Activated T-cell treated with anti-CD3 and anti-CD28 coated beads, Interleukin-2, amount 50 U/mL, for 24 hours (primary cell): Measurements from ENCODE around the gene GSC2.

ENCODE experiments used
- DNase-seq: peaks from one replicate; pipeline ENCODE4 v3.0.0-alpha.2; 2020
- H3K27ac Mint-ChIP-seq: 2 replicates; pipeline ENCODE4 v1.8.0; 2020; ENCODE audit warnings: mild to moderate bottlenecking, mixed read lengths
- H3K27me3 Mint-ChIP-seq: 2 replicates; pipeline ENCODE4 v1.8.0; 2020; ENCODE audit warnings: mixed read lengths
- H3K36me3 Mint-ChIP-seq: 2 replicates; pipeline ENCODE4 v1.8.0; 2020; ENCODE audit warnings: low read depth, mixed read lengths
- H3K4me1 Mint-ChIP-seq: 2 replicates; pipeline ENCODE4 v1.8.0; 2020; ENCODE audit warnings: low read depth, mixed read lengths
- H3K4me3 Mint-ChIP-seq: 2 replicates; pipeline ENCODE4 v1.8.0; 2020; ENCODE audit warnings: mild to moderate bottlenecking, moderate library complexity, mixed read lengths
- H3K9me3 Mint-ChIP-seq: 2 replicates; pipeline ENCODE4 v1.8.0; 2020; ENCODE audit warnings: mixed read lengths

GSC2 gene

GRCh38 chr22:19126309-19127273 is 23.5 kb downstream of the GSC2 start:
- Mint-ChIP-seq H3K9me3 (no peaks in the 10 kb centered on the region), H3K4me1 (peaks cover 9% of the 10 kb centered on the region), H3K27me3 (no peaks in the 10 kb centered on the region), H3K36me3 (peaks cover 7% of the 10 kb centered on the region), H3K27ac (no peak overlapping the region), H3K4me3 (no peak overlapping the region)
- DNase-seq = no peak

DNA sequence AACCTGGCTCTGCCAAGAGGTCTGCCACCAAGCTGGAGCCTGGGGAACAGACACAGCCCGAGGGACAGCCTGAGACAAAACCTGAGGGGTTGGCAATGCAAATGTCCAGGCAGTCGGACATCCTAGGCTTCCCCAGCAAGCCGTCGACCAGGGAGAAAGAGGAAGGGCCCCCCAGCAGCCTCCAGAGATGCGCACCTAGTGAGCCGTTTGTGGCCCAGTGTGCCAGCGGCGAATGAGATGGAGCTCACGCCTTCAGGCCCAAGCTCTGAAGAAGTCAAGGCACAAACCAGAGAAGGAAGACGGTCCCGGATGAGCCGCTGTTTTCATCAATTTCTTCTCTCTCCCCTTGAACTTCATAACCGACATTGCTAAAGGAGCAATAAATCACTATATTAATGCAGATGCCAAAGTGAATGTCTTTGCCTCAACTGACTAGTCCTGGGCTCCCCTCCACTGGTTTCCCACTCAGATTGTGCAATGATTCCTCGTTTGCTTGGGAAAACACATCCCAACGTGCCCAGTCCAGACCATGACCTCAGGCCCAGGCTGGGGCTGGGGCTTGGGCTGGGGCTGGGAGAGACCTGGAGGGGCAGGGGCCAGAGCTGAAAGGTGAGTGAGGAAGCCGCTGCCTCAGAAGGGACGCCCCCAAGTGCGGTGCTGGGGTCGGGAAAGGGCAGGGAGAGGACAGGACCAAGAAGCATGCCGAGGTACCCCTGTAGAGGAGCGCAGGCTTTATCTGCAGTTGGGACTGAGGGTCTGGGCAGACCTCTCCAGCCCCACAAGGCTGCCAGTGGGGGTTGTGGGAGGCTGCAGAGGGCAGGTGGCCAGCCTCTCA is 24.4 kb downstream of the GSC2 start:
- Mint-ChIP-seq H3K4me1 (peaks cover 17% of the 10 kb centered on the region), H3K27ac (no peak overlapping the region), H3K4me3 (no peak overlapping the region), H3K27me3 (no peaks in the 10 kb centered on the region), H3K36me3 (peaks cover 5% of the 10 kb centered on the region), H3K9me3 (no peaks in the 10 kb centered on the region)
- DNase-seq = no peak

DNA sequence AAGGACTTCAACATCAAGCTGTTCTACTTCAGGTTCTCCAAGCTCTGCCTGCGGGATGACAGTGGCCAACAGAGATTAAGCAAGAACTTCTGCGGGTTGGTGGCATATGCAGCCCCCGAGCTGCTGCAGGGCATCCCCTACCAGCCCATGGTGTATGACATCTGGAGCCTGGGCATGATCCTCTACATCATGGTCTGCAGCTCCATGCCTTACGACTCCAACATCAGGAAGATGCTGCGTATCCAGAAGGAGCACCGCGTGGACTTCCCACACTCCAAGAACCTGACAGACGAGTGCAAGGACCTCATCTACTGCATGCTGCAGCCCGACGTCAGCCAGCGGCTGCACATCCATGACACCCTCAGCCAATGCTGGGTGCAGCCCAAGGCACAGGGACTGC is 25.1 kb downstream of the GSC2 start:
- Mint-ChIP-seq H3K36me3 (peaks cover 11% of the 10 kb centered on the region), H3K27ac (no peak overlapping the region), H3K9me3 (no peaks in the 10 kb centered on the region), H3K4me3 (no peak overlapping the region), H3K27me3 (no peaks in the 10 kb centered on the region), H3K4me1 (peaks cover 24% of the 10 kb centered on the region)
- no peak for DNase-seq

DNA sequence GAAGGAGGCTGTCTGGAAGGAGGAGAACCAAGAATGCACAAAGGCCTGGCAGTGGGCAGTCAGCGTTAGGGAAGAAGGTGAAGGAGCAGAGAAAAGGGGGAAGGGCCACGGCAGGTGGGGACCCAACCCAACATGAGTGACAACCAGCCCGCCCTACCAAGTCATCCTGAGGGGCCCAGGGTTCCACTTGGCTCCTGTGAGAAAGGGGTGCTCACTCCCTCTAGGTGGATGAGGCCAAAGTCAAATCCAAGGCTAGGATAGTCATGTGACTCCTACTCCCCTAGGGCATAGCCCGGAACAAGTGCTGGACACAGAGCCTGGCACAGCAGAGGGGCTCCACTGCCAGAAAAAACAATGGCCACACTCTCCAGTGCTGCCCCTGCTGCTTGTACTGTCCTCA is 25.7 kb downstream of the GSC2 start:
- Mint-ChIP-seq H3K9me3 (no peaks in the 10 kb centered on the region), H3K27me3 (no peaks in the 10 kb centered on the region), H3K27ac (no peak overlapping the region), H3K4me3 (no peak overlapping the region), H3K4me1 (peaks cover 29% of the 10 kb centered on the region), H3K36me3 (peaks cover 16% of the 10 kb centered on the region)
- DNase-seq = no peak

DNA sequence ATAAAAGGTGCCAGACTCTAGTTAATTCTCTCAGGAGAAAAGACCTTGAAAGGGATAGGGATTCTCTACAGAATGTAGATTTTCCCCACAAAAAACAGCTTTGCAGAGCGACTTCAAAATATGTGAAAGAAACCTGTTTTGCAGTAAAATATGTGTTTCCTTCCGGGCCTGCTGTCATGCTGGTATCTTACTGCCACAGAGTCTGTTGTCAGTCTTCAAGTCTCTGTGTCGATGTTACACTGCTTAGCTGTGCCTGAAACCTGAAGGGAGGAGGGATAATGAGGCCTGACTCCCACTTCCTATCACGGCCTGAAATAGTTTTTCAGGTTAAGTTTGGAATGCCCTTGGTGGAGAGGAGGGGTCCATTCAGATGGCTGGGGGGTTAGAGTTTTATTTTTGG is 26.2 kb downstream of the GSC2 start:
- no peak for DNase-seq
- Mint-ChIP-seq H3K36me3 (peaks cover 17% of the 10 kb centered on the region), H3K4me1 (peaks cover 33% of the 10 kb centered on the region), H3K4me3 (no peak overlapping the region), H3K27ac (no peak overlapping the region), H3K27me3 (no peaks in the 10 kb centered on the region), H3K9me3 (no peaks in the 10 kb centered on the region)

GRCh38 chr22:19122752-19123492 is 27.2 kb downstream of the GSC2 start:
- DNase-seq = no peak
- Mint-ChIP-seq H3K4me3 (peak overlapping the region; percentile 79), H3K4me1 (peaks cover 42% of the 10 kb centered on the region), H3K36me3 (peaks cover 21% of the 10 kb centered on the region), H3K9me3 (no peaks in the 10 kb centered on the region), H3K27me3 (no peaks in the 10 kb centered on the region), H3K27ac (peak overlapping the region; percentile 84)

GRCh38 chr22:19122143-19122751 is 27.8 kb downstream of the GSC2 start, which contains the start of gene DGCR2:
Gene DGCR2 (minus strand): TSS chr22:19122412. CDS start chr22:19122206, 206 bp downstream.
- peaks cover 49% of the 10 kb centered on the region for H3K4me1 Mint-ChIP-seq
- H3K9me3 Mint-ChIP-seq = no peaks in the 10 kb centered on the region
- peaks cover 24% of the 10 kb centered on the region for H3K36me3 Mint-ChIP-seq
- H3K4me3 Mint-ChIP-seq = peak within 1 kb of the TSS; percentile 92
- DNase-seq = peak; percentile 96
- H3K27me3 Mint-ChIP-seq = no peaks in the 10 kb centered on the region
- peak within 1 kb of the TSS; percentile 85 for H3K27ac Mint-ChIP-seq

DNA sequence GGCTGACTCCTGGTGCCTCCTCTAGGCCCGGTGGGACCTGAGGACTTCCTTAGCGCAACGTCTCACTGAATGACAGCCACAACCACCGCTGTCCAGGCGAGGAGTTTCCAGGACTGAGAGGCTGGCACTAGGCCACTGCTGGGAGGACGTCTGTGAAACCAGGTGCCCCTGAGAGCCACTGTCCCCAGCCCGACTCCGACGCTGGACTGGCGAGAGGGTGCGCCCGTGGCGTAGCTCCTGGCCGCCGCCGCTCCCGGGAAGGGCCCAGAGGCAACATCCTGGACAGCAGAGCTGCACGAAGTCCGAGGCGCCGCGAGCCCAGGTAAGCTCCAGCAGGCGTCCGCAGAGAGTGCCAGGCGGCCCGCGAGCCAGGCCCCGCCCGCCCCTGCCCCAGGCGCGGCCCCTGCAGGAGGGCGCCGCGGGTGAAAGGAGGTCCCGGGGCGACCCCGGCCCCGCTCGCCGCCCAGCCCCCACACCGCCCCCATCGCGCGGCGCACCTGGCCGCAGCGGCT is 28.4 kb downstream of the GSC2 start:
- peak overlapping the region; percentile 92 for H3K4me3 Mint-ChIP-seq
- H3K4me1 Mint-ChIP-seq = peaks cover 54% of the 10 kb centered on the region
- peaks cover 24% of the 10 kb centered on the region for H3K36me3 Mint-ChIP-seq
- H3K9me3 Mint-ChIP-seq = no peaks in the 10 kb centered on the region
- H3K27me3 Mint-ChIP-seq = no peaks in the 10 kb centered on the region
- peak; percentile 62 for DNase-seq
- peak overlapping the region; percentile 85 for H3K27ac Mint-ChIP-seq

- DNase-seq = no peak
- Mint-ChIP-seq H3K36me3 (peaks cover 27% of the 10 kb centered on the region), H3K4me3 (peak overlapping the region; percentile 92), H3K9me3 (no peaks in the 10 kb centered on the region), H3K27ac (peak overlapping the region; percentile 85), H3K27me3 (no peaks in the 10 kb centered on the region), H3K4me1 (peaks cover 61% of the 10 kb centered on the region)
These were observed 29.1 kb downstream of the GSC2 start for GRCh38 chr22:19120829-19121630.

- no peaks in the 10 kb centered on the region for H3K9me3 Mint-ChIP-seq
- peak overlapping the region; percentile 65 for H3K27ac Mint-ChIP-seq
- H3K27me3 Mint-ChIP-seq = no peaks in the 10 kb centered on the region
- no peak for DNase-seq
- peaks cover 71% of the 10 kb centered on the region for H3K4me1 Mint-ChIP-seq
- peaks cover 35% of the 10 kb centered on the region for H3K36me3 Mint-ChIP-seq
- H3K4me3 Mint-ChIP-seq = peak overlapping the region; percentile 92
These were observed 30.1 kb downstream of the GSC2 start for GRCh38 chr22:19119949-19120348.

DNA sequence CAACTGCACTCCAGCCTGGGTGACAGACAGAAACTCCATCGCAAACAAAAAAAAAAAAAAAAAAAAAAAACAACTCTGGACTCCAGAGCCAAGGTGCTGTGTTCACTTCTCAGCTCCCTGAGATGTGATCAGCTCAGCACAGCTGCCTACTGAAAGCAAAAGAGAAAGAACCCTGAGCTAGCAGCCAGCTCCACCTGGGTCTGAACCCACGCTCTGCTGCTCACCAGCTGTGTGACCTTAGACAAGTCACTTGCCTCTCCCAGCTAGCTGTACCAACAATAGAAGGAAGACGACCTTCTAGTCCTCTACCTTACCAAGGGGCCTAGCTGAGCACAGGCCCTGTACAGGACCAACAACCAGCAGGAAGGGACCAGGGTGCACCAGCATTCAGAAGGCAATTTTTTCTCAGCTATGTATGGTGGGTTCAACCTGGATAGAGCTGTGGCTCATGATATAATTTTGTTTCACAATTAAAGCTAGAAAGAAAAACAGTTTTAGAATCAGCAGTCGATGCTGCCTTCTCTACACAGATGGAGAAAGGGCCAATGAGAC is 31.7 kb downstream of the GSC2 start:
- peak; percentile 47 for DNase-seq
- Mint-ChIP-seq H3K27me3 (no peaks in the 10 kb centered on the region), H3K36me3 (peaks cover 40% of the 10 kb centered on the region), H3K9me3 (no peaks in the 10 kb centered on the region), H3K4me1 (peaks cover 77% of the 10 kb centered on the region), H3K27ac (peak overlapping the region; percentile 45), H3K4me3 (no peak overlapping the region)

GRCh38 chr22:19117111-19117512 is 33.0 kb downstream of the GSC2 start:
- no peak overlapping the region for H3K27ac Mint-ChIP-seq
- peaks cover 42% of the 10 kb centered on the region for H3K36me3 Mint-ChIP-seq
- DNase-seq = no peak
- H3K4me1 Mint-ChIP-seq = peaks cover 77% of the 10 kb centered on the region
- H3K4me3 Mint-ChIP-seq = no peak overlapping the region
- no peaks in the 10 kb centered on the region for H3K9me3 Mint-ChIP-seq
- no peaks in the 10 kb centered on the region for H3K27me3 Mint-ChIP-seq

DNA sequence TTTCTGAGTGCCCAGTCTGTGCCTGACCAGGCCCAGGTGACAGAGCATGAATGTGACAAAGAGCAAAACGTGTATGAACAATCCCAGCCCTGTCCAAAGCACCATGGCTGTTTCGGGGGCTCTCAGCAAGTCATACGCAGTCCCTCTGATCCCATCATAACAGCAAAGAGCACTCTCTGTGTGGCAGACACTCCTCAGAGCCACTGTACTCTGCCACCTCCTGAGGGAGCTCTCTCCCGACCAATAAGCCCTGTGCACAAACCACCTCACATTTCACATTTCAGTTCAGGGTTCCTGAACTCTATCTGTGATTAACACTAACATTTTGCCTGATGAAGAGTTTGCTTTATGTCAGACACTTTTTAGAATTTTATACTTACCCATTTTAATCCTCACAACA is 34.5 kb downstream of the GSC2 start:
- H3K36me3 Mint-ChIP-seq = peaks cover 37% of the 10 kb centered on the region
- H3K27me3 Mint-ChIP-seq = no peaks in the 10 kb centered on the region
- H3K9me3 Mint-ChIP-seq = no peaks in the 10 kb centered on the region
- no peak overlapping the region for H3K4me3 Mint-ChIP-seq
- peak overlapping the region; percentile 67 for H3K27ac Mint-ChIP-seq
- peaks cover 78% of the 10 kb centered on the region for H3K4me1 Mint-ChIP-seq
- no peak for DNase-seq
